HCT116 (cell line): ENCODE data around the gene MINK1.

ENCODE experiments used
- ELF1 ChIP-seq: IDR thresholded peaks from 2 replicates; pipeline ENCODE4 v1.6.1; 2012; ENCODE audit warnings: low read depth, borderline replicate concordance
- EZH2 ChIP-seq: fragments of 200-600 bp; sonication (generic); IDR thresholded peaks from 2 replicates; pipeline ENCODE4 v1.6.1; 2017; ENCODE audit warnings: antibody characterized with exemption, mixed run types
- FOSL1 ChIP-seq: IDR thresholded peaks from 2 replicates; pipeline ENCODE4 v1.6.1; 2012; ENCODE audit warnings: low read depth
- POLR2A ChIP-seq: IDR thresholded peaks from 2 replicates; pipeline ENCODE4 v1.7.0; 2011; ENCODE audit warnings: borderline replicate concordance; ENCODE audit not compliant: insufficient read depth, insufficient read length; ENCODE audit errors: extremely low read depth
- POLR2AphosphoS5 ChIP-seq: IDR thresholded peaks from 2 replicates; pipeline ENCODE4 v1.6.1; 2011; ENCODE audit warnings: mild to moderate bottlenecking, low read depth, low read length, moderate library complexity
- SP1 ChIP-seq: IDR thresholded peaks from 2 replicates; pipeline ENCODE4 v1.6.1; 2012; ENCODE audit warnings: low read depth
- ZFX ChIP-seq: fragments of 450-650 bp; IDR thresholded peaks from 2 replicates; pipeline ENCODE4 v1.6.1; 2017
- ZNF274 ChIP-seq: fragments of 200-500 bp; sonication (Bioruptor generic); IDR thresholded peaks from 2 replicates; pipeline ENCODE4 v1.6.1; 2014; ENCODE audit warnings: mild to moderate bottlenecking, low read depth, low read length, inconsistent platforms
- TF ChIP-seq, protein P1 (sequence below), 3 experiments: fragments of 200-600 bp in 1 of 3; sonication (generic) in 1 of 3; IDR thresholded peaks in 2 of 3; conservative IDR thresholded peaks in 1 of 3; 2 replicates each; pipeline ENCODE4 v1.5.1; 2012 to 2017; ENCODE audit warnings: low read depth in 2 of 3, low read length in 2 of 3, antibody characterized with exemption in 1 of 3, borderline replicate concordance in 1 of 3, control low read depth in 1 of 3, mild to moderate bottlenecking in 1 of 3, mixed read lengths in 1 of 3, mixed run types in 1 of 3, moderate library complexity in 1 of 3; ENCODE audit not compliant: insufficient read depth in 1 of 3

- TF ChIP-seq FOSL1 (peak; percentile 94), ZNF274 (no peak), EZH2 (no peak), POLR2A (peak; percentile 49), ZFX (no peak), POLR2AphosphoS5 (peak; percentile 63; the same call in 1 of the 2 replicates), ELF1 (no peak), SP1 (peak; percentile 78)
- TF ChIP-seq, protein P1, sequence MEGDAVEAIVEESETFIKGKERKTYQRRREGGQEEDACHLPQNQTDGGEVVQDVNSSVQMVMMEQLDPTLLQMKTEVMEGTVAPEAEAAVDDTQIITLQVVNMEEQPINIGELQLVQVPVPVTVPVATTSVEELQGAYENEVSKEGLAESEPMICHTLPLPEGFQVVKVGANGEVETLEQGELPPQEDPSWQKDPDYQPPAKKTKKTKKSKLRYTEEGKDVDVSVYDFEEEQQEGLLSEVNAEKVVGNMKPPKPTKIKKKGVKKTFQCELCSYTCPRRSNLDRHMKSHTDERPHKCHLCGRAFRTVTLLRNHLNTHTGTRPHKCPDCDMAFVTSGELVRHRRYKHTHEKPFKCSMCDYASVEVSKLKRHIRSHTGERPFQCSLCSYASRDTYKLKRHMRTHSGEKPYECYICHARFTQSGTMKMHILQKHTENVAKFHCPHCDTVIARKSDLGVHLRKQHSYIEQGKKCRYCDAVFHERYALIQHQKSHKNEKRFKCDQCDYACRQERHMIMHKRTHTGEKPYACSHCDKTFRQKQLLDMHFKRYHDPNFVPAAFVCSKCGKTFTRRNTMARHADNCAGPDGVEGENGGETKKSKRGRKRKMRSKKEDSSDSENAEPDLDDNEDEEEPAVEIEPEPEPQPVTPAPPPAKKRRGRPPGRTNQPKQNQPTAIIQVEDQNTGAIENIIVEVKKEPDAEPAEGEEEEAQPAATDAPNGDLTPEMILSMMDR (IDR thresholded peaks at IDR 0.05 in 2 of 3, conservative IDR thresholded peaks at IDR 0.05 in 1 of 3; ENCODE audit: borderline replicate concordance in 1 of 3, insufficient read depth in 1 of 3, low read depth in 2 of 3, low read length in 2 of 3), result no peak
Measured at GRCh38 chr17:4945176-4945943, 112.2 kb downstream of the MINK1 start.
